GM10266 (cell line): Measurements from ENCODE around the gene CDC6.

ENCODE experiments used
- DNase-seq: peaks from one replicate; pipeline ENCODE4 v3.0.0; 2012; ENCODE audit errors: extremely low spot score
- TF ChIP-seq, protein P1 (sequence below): IDR thresholded peaks from 2 replicates; pipeline ENCODE4 v1.5.1; 2012; ENCODE audit warnings: mild to moderate bottlenecking, low read depth; ENCODE audit not compliant: control insufficient read depth, insufficient read depth; ENCODE audit errors: missing control alignments

The CDC6 gene

DNA sequence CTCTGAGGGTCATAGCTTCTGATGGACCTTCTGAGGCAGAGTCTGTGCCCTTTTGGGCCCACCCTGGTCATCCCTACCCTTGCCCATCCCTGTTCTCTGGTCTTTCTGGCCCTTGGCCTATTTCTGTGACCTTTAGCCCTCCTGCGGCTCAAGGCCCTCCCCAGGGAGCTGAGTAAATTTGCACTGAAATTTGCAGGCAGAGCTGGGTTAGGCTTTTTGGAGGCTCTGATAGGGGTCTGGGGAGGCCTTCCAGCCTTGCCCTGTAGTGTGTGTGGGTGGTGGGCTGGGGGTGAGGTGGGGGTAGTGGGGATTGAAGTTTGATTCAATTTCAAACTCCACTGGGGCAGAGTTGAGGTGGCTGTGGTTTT is 39.1 kb downstream of the CDC6 start:
- TF ChIP-seq, protein P1, sequence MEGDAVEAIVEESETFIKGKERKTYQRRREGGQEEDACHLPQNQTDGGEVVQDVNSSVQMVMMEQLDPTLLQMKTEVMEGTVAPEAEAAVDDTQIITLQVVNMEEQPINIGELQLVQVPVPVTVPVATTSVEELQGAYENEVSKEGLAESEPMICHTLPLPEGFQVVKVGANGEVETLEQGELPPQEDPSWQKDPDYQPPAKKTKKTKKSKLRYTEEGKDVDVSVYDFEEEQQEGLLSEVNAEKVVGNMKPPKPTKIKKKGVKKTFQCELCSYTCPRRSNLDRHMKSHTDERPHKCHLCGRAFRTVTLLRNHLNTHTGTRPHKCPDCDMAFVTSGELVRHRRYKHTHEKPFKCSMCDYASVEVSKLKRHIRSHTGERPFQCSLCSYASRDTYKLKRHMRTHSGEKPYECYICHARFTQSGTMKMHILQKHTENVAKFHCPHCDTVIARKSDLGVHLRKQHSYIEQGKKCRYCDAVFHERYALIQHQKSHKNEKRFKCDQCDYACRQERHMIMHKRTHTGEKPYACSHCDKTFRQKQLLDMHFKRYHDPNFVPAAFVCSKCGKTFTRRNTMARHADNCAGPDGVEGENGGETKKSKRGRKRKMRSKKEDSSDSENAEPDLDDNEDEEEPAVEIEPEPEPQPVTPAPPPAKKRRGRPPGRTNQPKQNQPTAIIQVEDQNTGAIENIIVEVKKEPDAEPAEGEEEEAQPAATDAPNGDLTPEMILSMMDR, result no peak

DNA sequence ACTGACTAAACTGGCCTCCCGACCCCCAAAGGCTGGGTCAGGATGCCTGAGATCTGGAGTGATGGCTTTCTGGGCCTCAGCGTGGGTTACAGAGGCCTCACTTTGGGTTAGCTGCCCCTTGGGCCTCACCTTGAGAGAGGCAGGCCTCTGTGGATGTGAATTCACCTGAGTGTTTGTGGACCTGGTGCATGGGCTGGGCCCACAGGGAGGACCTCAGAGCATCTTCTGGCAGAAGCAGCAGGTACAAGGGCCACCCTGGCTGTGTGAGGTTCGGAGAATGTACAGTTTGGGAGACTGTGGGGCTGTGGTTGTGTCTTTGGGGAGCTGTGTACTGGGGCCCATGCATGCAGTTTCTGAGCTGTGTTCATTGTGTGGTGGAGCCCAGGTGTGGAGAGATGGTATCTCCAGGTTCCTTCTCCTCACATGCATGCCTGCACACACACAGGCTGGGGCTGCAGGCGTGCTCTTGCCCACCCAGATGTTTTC is 39.6 kb downstream of the CDC6 start:
- TF ChIP-seq, protein P1, result no peak
- no peak for DNase-seq

More for the DNA sequence above, 39.1 kb downstream of the CDC6 start:
- no peak for DNase-seq

DNA sequence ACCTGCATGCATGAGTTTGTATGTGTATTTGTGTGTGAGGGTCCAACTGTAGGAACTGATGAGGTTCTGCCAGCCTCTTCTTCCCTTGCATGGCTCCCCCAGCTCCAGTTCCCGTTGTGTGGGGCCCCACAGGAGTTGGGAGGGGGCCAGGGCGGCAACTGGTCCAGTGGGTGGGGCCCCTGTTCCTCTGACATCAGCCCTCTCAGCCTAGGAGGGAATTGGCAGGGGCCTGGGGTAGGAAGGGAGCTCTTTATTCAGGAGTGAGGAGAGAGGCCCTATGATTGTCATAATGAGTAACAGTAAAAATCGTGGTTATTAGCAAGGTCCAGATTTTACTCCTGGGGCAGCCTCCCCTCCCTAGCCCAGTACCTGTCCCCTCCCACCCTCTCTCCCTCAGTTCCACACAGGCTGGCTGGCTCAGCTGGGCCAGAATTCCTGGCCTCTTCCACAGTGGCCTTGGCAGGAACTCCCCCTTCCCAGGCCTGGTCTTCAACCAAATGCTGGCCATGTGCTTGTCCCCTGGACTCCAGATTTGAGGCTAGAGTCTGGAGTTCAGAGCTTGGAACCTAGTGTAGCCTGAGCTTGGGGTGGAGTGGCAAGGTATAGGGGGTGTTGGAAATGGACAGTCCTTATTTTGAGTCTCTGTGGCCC is 40.2 kb downstream of the CDC6 start:
- TF ChIP-seq, protein P1, result no peak
- DNase-seq, result no peak

DNA sequence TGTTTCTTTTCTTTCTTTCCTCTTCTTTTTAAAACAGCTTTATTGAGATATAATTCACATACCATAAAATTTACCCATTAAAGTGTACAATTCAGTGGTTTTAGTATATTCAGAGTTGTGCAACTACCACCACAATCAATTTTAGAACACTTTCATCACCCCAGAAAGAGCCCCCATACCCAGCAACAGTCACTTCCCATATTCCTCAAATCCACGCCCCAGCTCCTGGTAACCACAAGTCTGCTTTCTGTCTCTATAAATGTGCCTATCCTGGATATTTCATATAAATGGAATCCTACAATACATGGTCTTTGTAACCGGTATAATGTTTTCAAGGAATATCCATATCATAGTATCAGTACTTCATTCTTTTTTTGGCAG is 40.7 kb downstream of the CDC6 start:
- no peak for DNase-seq
- TF ChIP-seq, protein P1, result no peak

DNA sequence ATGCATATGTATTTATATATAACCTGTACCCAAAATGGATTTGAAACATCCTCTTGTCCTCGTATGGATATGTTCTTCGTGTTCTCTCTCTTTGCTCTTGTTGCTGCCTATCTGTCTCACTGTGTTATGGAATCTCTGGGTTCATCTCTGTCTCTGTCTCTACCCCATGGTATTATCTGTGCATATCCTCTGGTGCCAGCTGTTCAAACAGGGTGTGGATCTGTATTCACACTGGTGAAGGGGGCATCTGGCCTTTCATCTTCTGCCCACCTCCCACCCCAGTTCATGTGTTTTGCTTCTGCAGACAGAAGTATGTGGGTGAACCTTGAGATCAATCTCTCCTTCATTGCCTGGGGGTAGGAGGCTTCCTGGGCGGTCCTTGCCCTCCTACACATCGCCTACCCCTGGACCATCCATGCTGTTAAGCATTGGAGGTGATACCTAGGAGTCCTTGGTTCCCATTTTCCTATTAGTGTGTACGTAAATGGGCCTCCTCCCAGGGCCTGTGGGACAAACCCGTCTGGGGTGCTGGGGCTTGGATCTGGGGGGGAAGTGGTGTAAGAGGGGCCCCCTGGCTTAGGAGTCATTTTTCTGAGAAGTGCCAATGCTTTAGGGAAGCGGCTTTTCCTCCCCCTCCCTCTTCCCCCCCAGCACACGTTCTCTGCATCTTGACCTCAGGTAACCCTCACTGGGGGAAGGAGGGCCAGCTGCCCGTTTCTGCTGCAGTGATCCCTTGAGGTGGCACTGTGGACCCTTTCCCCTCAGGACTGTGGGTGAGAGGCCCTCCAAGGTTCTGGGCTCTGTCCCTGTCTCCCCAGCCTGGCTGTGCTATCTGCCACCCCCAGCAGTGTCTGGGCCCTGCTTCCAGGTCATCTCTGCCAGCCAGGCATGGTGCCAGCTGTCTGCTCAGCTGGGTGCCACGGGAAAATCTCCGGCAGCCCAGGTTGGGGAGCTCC is 42.4 kb downstream of the CDC6 start:
- TF ChIP-seq, protein P1, result no peak
- no peak for DNase-seq

DNA sequence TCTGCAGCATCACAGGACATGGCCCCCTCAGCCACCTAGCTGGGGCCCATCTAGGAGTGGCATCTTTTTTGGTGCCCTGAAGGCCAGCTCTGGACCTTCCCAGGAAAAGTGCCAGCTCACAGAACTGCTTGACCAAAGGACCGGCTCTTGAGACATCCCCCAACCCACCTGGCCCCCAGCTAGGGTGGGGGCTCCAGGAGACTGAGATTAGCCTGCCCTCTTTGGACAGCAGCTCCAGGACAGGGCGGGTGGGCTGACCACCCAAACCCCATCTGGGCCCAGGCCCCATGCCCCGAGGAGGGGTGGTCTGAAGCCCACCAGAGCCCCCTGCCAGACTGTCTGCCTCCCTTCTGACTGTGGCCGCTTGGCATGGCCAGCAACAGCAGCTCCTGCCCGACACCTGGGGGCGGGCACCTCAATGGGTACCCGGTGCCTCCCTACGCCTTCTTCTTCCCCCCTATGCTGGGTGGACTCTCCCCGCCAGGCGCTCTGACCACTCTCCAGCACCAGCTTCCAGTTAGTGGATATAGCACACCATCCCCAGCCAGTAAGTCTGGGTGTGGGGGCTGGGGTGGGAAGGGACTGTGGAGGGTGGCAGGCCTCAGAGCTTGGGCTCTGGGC is 43.3 kb downstream of the CDC6 start:
- DNase-seq, result no peak
- TF ChIP-seq, protein P1, result no peak
